ENCODE data around the gene FXYD2.
A peak's percentile ranks its signal among the peaks of the same experiment; 100 is the strongest.
"Not testable (repeated sequence)": the region's sequence is repeated elsewhere in the genome, so short reads cannot be mapped to it uniquely, and the experiment has no call there.

FXYD2 gene

DNA sequence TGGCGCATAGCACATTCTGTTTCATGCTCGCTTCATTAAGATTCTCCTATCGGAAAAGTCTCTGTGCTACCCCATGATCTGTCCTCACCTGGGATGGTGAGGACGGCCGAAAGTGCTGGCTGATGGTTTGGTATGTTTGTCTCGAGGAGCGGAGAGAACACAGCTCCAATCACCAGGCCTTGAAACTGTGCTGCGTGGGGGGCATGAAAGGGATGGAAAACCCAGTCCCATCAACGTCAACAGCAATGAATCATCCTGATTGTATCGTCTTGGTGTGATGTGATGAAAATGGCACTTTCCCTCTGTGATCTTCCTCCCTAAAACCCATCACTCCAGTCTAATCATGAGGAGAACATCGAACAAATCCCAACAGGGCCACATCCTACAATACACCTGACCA lies 43.5 kb upstream of the FXYD2 start:
- H3K27ac ChIP-seq (ENCODE audit: low read length), result no peak overlapping the region
- H3K27me3 ChIP-seq (ENCODE audit: control insufficient read depth in 1 of 2, insufficient read depth in 2 of 2, low read length in 2 of 2), result no peaks in the 10 kb centered on the region
- no peak overlapping the region for H3K4me3 ChIP-seq (ENCODE audit: low read length in 2 of 2)
- H3K36me3 ChIP-seq (ENCODE audit: control insufficient read depth in 2 of 2, insufficient read depth in 2 of 2, low read length in 2 of 2), result peaks cover 0 to 4% of the 10 kb centered on the region in 2 donors
- no peak overlapping the region for H3K9ac ChIP-seq (ENCODE audit: low read length in 2 of 2)
- no peaks in the 10 kb centered on the region for H3K9me3 ChIP-seq (ENCODE audit: control insufficient read depth in 2 of 2, low read length in 2 of 2)
- peaks cover 57% of the 10 kb centered on the region for H3K4me1 ChIP-seq (ENCODE audit: control insufficient read depth, insufficient read depth, low read length)

GRCh38 chr11:117866526-117866925 lies 42.0 kb upstream of the FXYD2 start:
- H3K9me3 ChIP-seq (ENCODE audit: control insufficient read depth in 2 of 2, low read length in 2 of 2), result no peaks in the 10 kb centered on the region
- no peaks in the 10 kb centered on the region for H3K27me3 ChIP-seq (ENCODE audit: control insufficient read depth in 1 of 2, insufficient read depth in 2 of 2, low read length in 2 of 2)
- no peak overlapping the region for H3K9ac ChIP-seq (ENCODE audit: low read length in 2 of 2)
- H3K27ac ChIP-seq (ENCODE audit: low read length), result peak overlapping the region; percentile 55
- H3K4me1 ChIP-seq (ENCODE audit: control insufficient read depth, insufficient read depth, low read length), result peaks cover 54% of the 10 kb centered on the region
- H3K4me3 ChIP-seq (ENCODE audit: low read length in 2 of 2), result no peak overlapping the region
- peaks cover 0 to 7% of the 10 kb centered on the region in 2 donors for H3K36me3 ChIP-seq (ENCODE audit: control insufficient read depth in 2 of 2, insufficient read depth in 2 of 2, low read length in 2 of 2)

GRCh38 chr11:117865546-117865945 lies 41.0 kb upstream of the FXYD2 start:
- not testable (repeated sequence) for H3K36me3 ChIP-seq (ENCODE audit: control insufficient read depth in 2 of 2, insufficient read depth in 2 of 2, low read length in 2 of 2); H3K9me3 ChIP-seq (ENCODE audit: control insufficient read depth in 2 of 2, low read length in 2 of 2)
- peaks cover 55% of the 10 kb centered on the region for H3K4me1 ChIP-seq (ENCODE audit: control insufficient read depth, insufficient read depth, low read length)

GRCh38 chr11:117863383-117863782 lies 38.8 kb upstream of the FXYD2 start:
- no peak overlapping the region for H3K9ac ChIP-seq (ENCODE audit: low read length in 2 of 2)
- no peaks in the 10 kb centered on the region for H3K9me3 ChIP-seq (ENCODE audit: control insufficient read depth in 2 of 2, low read length in 2 of 2)
- H3K27me3 ChIP-seq (ENCODE audit: control insufficient read depth in 1 of 2, insufficient read depth in 2 of 2, low read length in 2 of 2), result no peaks in the 10 kb centered on the region
- peaks cover 0 to 7% of the 10 kb centered on the region in 2 donors for H3K36me3 ChIP-seq (ENCODE audit: control insufficient read depth in 2 of 2, insufficient read depth in 2 of 2, low read length in 2 of 2)
- H3K4me3 ChIP-seq (ENCODE audit: low read length in 2 of 2), result no peak overlapping the region
- peaks cover 45% of the 10 kb centered on the region for H3K4me1 ChIP-seq (ENCODE audit: control insufficient read depth, insufficient read depth, low read length)
- no peak overlapping the region for H3K27ac ChIP-seq (ENCODE audit: low read length)

More at GRCh38 chr11:117865546-117865945, 41.0 kb upstream of the FXYD2 start:
- H3K9ac ChIP-seq (ENCODE audit: low read length in 2 of 2); H3K4me3 ChIP-seq (ENCODE audit: low read length in 2 of 2); H3K27me3 ChIP-seq (ENCODE audit: control insufficient read depth in 1 of 2, insufficient read depth in 2 of 2, low read length in 2 of 2); H3K27ac ChIP-seq (ENCODE audit: low read length): not testable (repeated sequence)

DNA sequence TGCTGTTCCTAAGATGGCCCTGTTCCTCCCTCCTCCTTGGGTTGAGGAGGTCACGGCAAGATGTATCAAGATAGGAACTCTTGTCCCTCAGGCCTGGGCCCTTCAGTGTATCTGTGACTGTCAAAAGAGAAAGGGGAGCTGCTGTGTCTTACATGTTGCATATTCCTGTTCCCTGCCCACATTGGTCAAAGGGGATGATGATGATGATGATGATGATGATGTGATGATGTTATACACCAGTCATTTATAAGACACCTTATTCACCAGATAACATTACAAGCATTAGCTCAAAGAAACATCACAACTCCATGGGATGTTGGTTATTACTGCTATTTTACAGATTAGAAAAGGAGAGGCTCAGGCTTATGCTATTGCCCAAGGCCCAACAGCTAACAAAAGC lies 38.2 kb upstream of the FXYD2 start:
- H3K9ac ChIP-seq (ENCODE audit: low read length in 2 of 2), result no peak overlapping the region
- H3K27ac ChIP-seq (ENCODE audit: low read length), result peak overlapping the region; percentile 49
- peaks cover 47% of the 10 kb centered on the region for H3K4me1 ChIP-seq (ENCODE audit: control insufficient read depth, insufficient read depth, low read length)
- peaks cover 0 to 2% of the 10 kb centered on the region in 2 donors for H3K36me3 ChIP-seq (ENCODE audit: control insufficient read depth in 2 of 2, insufficient read depth in 2 of 2, low read length in 2 of 2)
- H3K9me3 ChIP-seq (ENCODE audit: control insufficient read depth in 2 of 2, low read length in 2 of 2), result no peaks in the 10 kb centered on the region
- no peaks in the 10 kb centered on the region for H3K27me3 ChIP-seq (ENCODE audit: control insufficient read depth in 1 of 2, insufficient read depth in 2 of 2, low read length in 2 of 2)
- no peak overlapping the region for H3K4me3 ChIP-seq (ENCODE audit: low read length in 2 of 2)

DNA sequence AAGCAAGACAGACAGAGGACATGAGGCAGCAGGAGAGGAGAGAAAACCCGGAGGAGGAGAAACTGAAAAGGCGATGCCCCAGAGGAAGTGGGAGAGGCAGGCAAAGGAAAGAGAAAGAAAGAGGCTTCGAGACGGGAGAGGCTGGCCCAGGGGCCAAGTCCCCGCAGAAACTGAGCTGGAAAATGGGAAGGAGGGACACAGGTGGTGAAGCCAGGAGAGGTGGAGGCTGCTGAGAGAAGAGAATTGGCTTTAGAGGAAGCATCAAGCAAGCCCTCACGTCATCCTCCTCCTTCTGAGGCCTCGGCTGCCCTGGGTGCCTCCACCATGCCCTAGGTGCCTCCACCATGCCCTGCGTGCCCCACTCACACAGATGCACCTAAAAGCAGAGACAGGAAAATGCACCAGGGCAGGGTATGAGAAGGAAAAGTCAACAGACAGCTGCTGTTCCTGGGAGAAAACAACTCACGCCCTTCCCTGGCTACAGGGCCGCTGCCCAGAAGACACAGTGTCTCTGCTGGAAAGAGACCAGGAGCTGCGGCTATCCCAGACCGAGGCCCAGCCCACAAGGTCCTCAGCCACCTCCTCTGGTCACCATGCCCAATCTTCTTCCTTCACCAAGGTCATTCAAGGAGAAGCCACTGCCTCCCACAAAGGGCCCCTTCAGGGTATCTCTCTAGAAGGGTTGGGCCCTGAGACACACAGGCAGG lies 37.6 kb upstream of the FXYD2 start:
- Histone ChIP-seq H3K4me1 (ENCODE audit: control insufficient read depth, insufficient read depth, low read length) (peaks cover 50% of the 10 kb centered on the region), H3K27me3 (ENCODE audit: control insufficient read depth in 1 of 2, insufficient read depth in 2 of 2, low read length in 2 of 2) (no peaks in the 10 kb centered on the region), H3K4me3 (ENCODE audit: low read length in 2 of 2) (peak overlapping the region in 1 of 2 donors; percentile 40), H3K27ac (ENCODE audit: low read length) (peak overlapping the region; percentile 49), H3K9me3 (ENCODE audit: control insufficient read depth in 2 of 2, low read length in 2 of 2) (no peaks in the 10 kb centered on the region), H3K9ac (ENCODE audit: low read length in 2 of 2) (peak overlapping the region in 1 of 2 donors; percentile 62), H3K36me3 (ENCODE audit: control insufficient read depth in 2 of 2, insufficient read depth in 2 of 2, low read length in 2 of 2) (peaks cover 0 to 2% of the 10 kb centered on the region in 2 donors)

DNA sequence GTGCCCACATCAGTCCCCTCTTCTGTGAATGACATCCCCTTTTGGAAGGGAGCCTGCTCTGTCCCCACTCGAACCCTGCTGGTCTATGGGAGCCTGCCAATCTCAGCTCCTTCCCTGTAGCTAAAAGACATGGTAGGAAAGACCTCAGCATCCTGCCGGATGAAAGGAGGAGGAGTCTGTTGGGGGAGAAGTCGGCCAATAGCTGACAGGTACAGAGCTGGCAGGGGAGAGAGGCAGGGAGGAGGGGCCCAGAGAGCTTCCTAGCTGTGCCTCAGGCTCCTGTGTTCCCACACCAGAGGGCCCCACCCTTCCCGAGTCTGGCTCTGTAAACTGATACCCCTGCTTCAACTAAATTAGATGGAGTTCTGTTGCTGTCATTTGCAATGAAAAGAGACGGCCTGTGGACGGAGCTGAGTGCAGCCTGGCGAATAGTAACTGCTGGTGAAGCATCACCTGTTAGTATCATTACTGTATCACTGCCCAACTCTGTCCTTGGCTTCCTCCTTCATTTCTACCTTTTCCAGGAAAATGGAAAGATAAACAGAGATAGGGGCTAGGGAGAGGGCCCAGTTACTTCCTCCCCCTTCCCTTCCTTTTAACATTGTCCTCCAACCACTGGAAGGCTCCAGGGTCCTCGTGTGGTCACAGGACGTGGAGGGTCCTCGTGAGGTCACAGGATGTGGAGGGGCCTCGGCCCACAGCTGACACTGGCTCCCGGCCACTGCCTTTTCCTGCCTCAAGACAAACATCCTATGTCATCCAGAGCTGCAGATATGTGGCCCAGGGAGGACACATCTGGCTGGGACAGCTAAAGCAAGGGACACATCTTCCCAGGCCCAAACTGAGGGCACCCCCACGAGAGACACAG lies 36.8 kb upstream of the FXYD2 start:
- Histone ChIP-seq H3K36me3 (ENCODE audit: control insufficient read depth in 2 of 2, insufficient read depth in 2 of 2, low read length in 2 of 2) (peaks cover 0 to 2% of the 10 kb centered on the region in 2 donors), H3K4me3 (ENCODE audit: low read length in 2 of 2) (peak overlapping the region in 1 of 2 donors; percentile 47), H3K4me1 (ENCODE audit: control insufficient read depth, insufficient read depth, low read length) (peaks cover 46% of the 10 kb centered on the region), H3K9ac (ENCODE audit: low read length in 2 of 2) (peak overlapping the region in 1 of 2 donors; percentile 13), H3K27ac (ENCODE audit: low read length) (peak overlapping the region; percentile 49), H3K9me3 (ENCODE audit: control insufficient read depth in 2 of 2, low read length in 2 of 2) (no peaks in the 10 kb centered on the region), H3K27me3 (ENCODE audit: control insufficient read depth in 1 of 2, insufficient read depth in 2 of 2, low read length in 2 of 2) (no peaks in the 10 kb centered on the region)

DNA sequence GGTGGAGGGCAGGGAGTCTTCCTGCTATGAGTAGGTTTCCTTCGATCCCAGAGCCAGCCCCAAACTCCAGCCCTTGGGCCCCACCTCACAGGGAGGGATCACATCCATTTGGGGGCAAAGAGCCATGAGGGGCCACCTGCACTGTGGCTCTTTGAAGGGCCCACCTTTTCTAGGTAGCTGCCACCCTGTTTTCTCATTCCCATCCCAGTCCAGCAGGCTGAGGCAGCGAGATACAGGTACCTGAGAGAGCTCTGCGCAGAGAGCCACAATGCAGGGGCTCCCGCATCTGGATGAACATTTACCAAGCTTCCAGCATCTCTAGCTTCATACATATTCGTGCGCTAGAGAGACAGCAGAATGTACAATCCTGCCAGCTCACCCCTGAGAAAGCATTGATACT lies 35.6 kb upstream of the FXYD2 start:
- Histone ChIP-seq H3K4me1 (ENCODE audit: control insufficient read depth, insufficient read depth, low read length) (peaks cover 41% of the 10 kb centered on the region), H3K27ac (ENCODE audit: low read length) (no peak overlapping the region), H3K4me3 (ENCODE audit: low read length in 2 of 2) (no peak overlapping the region), H3K9ac (ENCODE audit: low read length in 2 of 2) (no peak overlapping the region), H3K36me3 (ENCODE audit: control insufficient read depth in 2 of 2, insufficient read depth in 2 of 2, low read length in 2 of 2) (peaks cover 0 to 2% of the 10 kb centered on the region in 2 donors), H3K9me3 (ENCODE audit: control insufficient read depth in 2 of 2, low read length in 2 of 2) (no peaks in the 10 kb centered on the region), H3K27me3 (ENCODE audit: control insufficient read depth in 1 of 2, insufficient read depth in 2 of 2, low read length in 2 of 2) (no peaks in the 10 kb centered on the region)

- Histone ChIP-seq H3K9me3 (ENCODE audit: control insufficient read depth in 2 of 2, low read length in 2 of 2) (no peaks in the 10 kb centered on the region), H3K4me1 (ENCODE audit: control insufficient read depth, insufficient read depth, low read length) (peaks cover 41% of the 10 kb centered on the region), H3K4me3 (ENCODE audit: low read length in 2 of 2) (no peak overlapping the region), H3K36me3 (ENCODE audit: control insufficient read depth in 2 of 2, insufficient read depth in 2 of 2, low read length in 2 of 2) (peaks cover under 1 to 4% of the 10 kb centered on the region in 2 donors), H3K9ac (ENCODE audit: low read length in 2 of 2) (peak overlapping the region in 1 of 2 donors; percentile 13), H3K27me3 (ENCODE audit: control insufficient read depth in 1 of 2, insufficient read depth in 2 of 2, low read length in 2 of 2) (no peaks in the 10 kb centered on the region), H3K27ac (ENCODE audit: low read length) (no peak overlapping the region)
Measured at GRCh38 chr11:117859488-117860112, 35.1 kb upstream of the FXYD2 start.

DNA sequence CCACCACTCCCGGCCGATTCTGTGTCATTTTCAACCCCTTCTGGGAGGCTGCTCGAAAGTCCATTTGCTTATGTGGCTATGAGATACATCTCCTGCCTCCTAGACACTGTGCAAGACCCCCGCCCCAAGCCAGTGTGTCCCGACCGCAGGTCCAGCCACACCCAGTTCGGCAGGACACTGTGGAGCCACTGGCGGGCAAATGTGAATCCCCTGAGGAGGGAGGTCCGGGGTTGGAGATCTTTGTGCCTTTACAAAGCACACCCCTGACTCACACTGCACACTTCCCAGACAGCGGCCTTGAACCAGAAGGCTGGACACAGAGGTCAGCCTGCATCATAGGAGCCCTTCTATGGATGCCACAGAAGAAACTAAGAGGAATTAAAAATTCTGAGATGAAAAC lies 34.5 kb upstream of the FXYD2 start:
- H3K27me3 ChIP-seq (ENCODE audit: control insufficient read depth in 1 of 2, insufficient read depth in 2 of 2, low read length in 2 of 2), result no peaks in the 10 kb centered on the region
- H3K27ac ChIP-seq (ENCODE audit: low read length), result no peak overlapping the region
- peaks cover 45% of the 10 kb centered on the region for H3K4me1 ChIP-seq (ENCODE audit: control insufficient read depth, insufficient read depth, low read length)

More for the DNA sequence above, 34.5 kb upstream of the FXYD2 start:
- Histone ChIP-seq H3K9ac (ENCODE audit: low read length in 2 of 2) (no peak overlapping the region), H3K36me3 (ENCODE audit: control insufficient read depth in 2 of 2, insufficient read depth in 2 of 2, low read length in 2 of 2) (peaks cover 3 to 4% of the 10 kb centered on the region in 2 donors), H3K9me3 (ENCODE audit: control insufficient read depth in 2 of 2, low read length in 2 of 2) (no peaks in the 10 kb centered on the region), H3K4me3 (ENCODE audit: low read length in 2 of 2) (no peak overlapping the region)
